Activated B cell treated with CpG ODN at 0.5 μM for 24 hours (primary cell): ENCODE measurements around the gene PRKAR1B. TPM values are rescaled to one million over a fixed set of nuclear protein-coding genes. Genes with fewer than 3 reads are reported as not detected.

Source experiments
- ATAC-seq: fragments of 200-7000 bp; cut with Tn5 transposase; one replicate; pipeline ENCODE4 v1.10.0; 2021; ENCODE audit warnings: low read depth, mild to moderate bottlenecking, moderate library complexity
- CTCF ChIA-PET: fragments of 350-600 bp; sonication (Branson Sonifier 250); formaldehyde crosslinking; loops from one replicate; lab custom pipeline; 2021; ENCODE audit warnings: antibody characterized with exemption; lab: Charles Lee
- POLR2A ChIA-PET: fragments of 350-600 bp; sonication (Branson Sonifier 250); formaldehyde crosslinking; loops from one replicate; lab custom pipeline; 2021; ENCODE audit warnings: antibody characterized with exemption; lab: Charles Lee
- DNase-seq: peaks from one replicate; pipeline ENCODE4 v3.0.0; 2022
- H3K27ac Mint-ChIP-seq: one replicate; pipeline ENCODE4 v1.8.0; 2020; ENCODE audit warnings: mixed read lengths
- H3K27me3 Mint-ChIP-seq: one replicate; pipeline ENCODE4 v1.8.0; 2021; ENCODE audit warnings: mixed read lengths
- H3K36me3 Mint-ChIP-seq: one replicate; pipeline ENCODE4 v1.8.0; 2021; ENCODE audit warnings: low read depth, mixed read lengths
- H3K4me1 Mint-ChIP-seq: one replicate; pipeline ENCODE4 v1.8.0; 2021; ENCODE audit warnings: mixed read lengths
- H3K4me3 Mint-ChIP-seq: one replicate; pipeline ENCODE4 v1.8.0; 2020; ENCODE audit warnings: mild to moderate bottlenecking, mixed read lengths
- H3K9me3 Mint-ChIP-seq: one replicate; pipeline ENCODE4 v1.8.0; 2020; ENCODE audit warnings: mixed read lengths
- CTCF ChIP-seq: fragments of 200-600 bp; IDR thresholded peaks from one replicate; pipeline ENCODE4 v1.8.0; 2022; ENCODE audit warnings: antibody characterized with exemption, mild to moderate bottlenecking
- intact Hi-C: fragments of 100-400 bp; cut with micrococcal nuclease; formaldehyde crosslinking; loops from one replicate; pipeline ENCODE4 v1.15.1; 2024
- total RNA-seq: library from RNA; stranded (reverse); gene quantifications from 2 replicates; pipeline ENCODE4 v1.2.3, GENCODE V29; 2022

PRKAR1B gene
- total RNA-seq, 1 donor from 2014 or later = 17.5 TPM

- peak; percentile 1 for ATAC-seq
- H3K4me1 Mint-ChIP-seq = peaks cover 56% of the 10 kb centered on the region
- DNase-seq = no peak
- peaks cover 6% of the 10 kb centered on the region for H3K9me3 Mint-ChIP-seq
- no peak for TF ChIP-seq CTCF
- H3K4me3 Mint-ChIP-seq = peak overlapping the region; percentile 73
- H3K36me3 Mint-ChIP-seq = peaks cover 16% of the 10 kb centered on the region
- peak overlapping the region; percentile 98 for H3K27ac Mint-ChIP-seq
- intact Hi-C loops = loop anchor here (1.0 to 10.0 kb wide), 7 partner anchors 8 to 544 kb away; partner anchors contain the start of gene GET4
- POLR2A ChIA-PET = interaction anchor here (0.6 to 1.3 kb wide), 5 partner anchors 16 to 143 kb away, joined by 3 to 6 read pairs (median 4); partner anchors contain the start of genes DNAAF5 and PRKAR1B
- no peaks in the 10 kb centered on the region for H3K27me3 Mint-ChIP-seq
- CTCF ChIA-PET = no interaction called here
Measured at GRCh38 chr7:601036-601594, 126.0 kb downstream of the PRKAR1B start.

GRCh38 chr7:600149-601035, 126.7 kb downstream of the PRKAR1B start:
- POLR2A ChIA-PET = no interaction called here
- peaks cover 15% of the 10 kb centered on the region for H3K36me3 Mint-ChIP-seq
- intact Hi-C loops = loop anchor here (1.0 to 10.0 kb wide), 7 partner anchors 7 to 544 kb away; partner anchors contain the start of gene GET4
- CTCF ChIA-PET = no interaction called here
- H3K27me3 Mint-ChIP-seq = no peaks in the 10 kb centered on the region
- DNase-seq (no peak), ATAC-seq (no peak)
- no peak overlapping the region for H3K4me3 Mint-ChIP-seq
- peaks cover 5% of the 10 kb centered on the region for H3K9me3 Mint-ChIP-seq
- peak overlapping the region; percentile 98 for H3K27ac Mint-ChIP-seq
- no peak for TF ChIP-seq CTCF
- H3K4me1 Mint-ChIP-seq = peaks cover 56% of the 10 kb centered on the region

- DNase-seq = no peak
- no peak for ATAC-seq
- POLR2A ChIA-PET = no interaction called here
- Mint-ChIP-seq H3K4me1 (peaks cover 47% of the 10 kb centered on the region), H3K36me3 (peaks cover 5% of the 10 kb centered on the region), H3K27me3 (no peaks in the 10 kb centered on the region), H3K4me3 (no peak overlapping the region), H3K27ac (peak overlapping the region; percentile 18), H3K9me3 (peaks cover 5% of the 10 kb centered on the region)
- CTCF ChIA-PET = no interaction called here
- intact Hi-C loops = no loop called here
- TF ChIP-seq CTCF = no peak
Measured at GRCh38 chr7:598899-599298, 128.2 kb downstream of the PRKAR1B start.

GRCh38 chr7:597348-598178, 129.5 kb downstream of the PRKAR1B start:
- H3K27me3 Mint-ChIP-seq = no peaks in the 10 kb centered on the region
- intact Hi-C loops = no loop called here
- no peak for ATAC-seq
- no peak overlapping the region for H3K27ac Mint-ChIP-seq
- CTCF ChIA-PET = no interaction called here
- peaks cover 2% of the 10 kb centered on the region for H3K36me3 Mint-ChIP-seq
- peaks cover 2% of the 10 kb centered on the region for H3K9me3 Mint-ChIP-seq
- POLR2A ChIA-PET = no interaction called here
- no peak for TF ChIP-seq CTCF
- no peak overlapping the region for H3K4me3 Mint-ChIP-seq
- H3K4me1 Mint-ChIP-seq = peaks cover 47% of the 10 kb centered on the region
- DNase-seq = no peak
